Measurements from ENCODE around the gene PI4KA. TPM values are rescaled to one million over a fixed set of nuclear protein-coding genes. Genes with fewer than 3 reads are reported as not detected.

Gene PI4KA
- total RNA-seq, 1 experiment from 2014 or later = 65.8 TPM

DNA sequence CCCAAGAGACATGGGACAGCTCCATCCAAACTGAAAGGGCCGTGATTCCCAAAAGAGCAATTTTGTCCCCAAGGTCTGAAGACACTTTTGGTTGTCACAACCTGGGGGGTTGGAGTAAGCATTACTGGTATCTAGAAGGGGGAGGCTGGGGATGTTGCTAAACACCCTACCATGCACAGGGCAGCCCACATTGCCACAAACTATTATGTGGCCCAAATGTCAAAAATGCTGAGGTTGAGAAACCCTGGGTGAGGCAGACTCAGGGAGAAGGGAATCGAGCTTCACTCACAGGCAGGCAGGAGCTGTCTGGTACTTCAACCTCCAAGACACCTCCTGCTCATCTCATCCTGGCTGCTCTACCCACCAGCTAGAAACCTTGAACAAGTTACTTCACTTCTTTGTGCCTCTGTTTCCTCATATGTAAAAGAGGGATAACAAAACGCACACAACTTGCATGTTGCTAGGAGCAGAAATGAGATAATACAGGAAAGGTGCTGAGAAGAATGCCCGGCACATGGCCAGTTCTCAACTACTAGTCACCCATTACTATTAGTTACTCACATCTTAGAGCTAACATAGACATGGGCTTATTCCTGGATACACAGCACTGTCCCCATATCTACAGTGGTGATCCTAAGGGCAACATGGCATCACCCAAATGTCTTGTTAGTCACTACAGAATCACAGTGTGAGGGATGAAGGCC lies 75.9 kb downstream of the PI4KA start:
- Histone ChIP-seq H3K4me1 (ENCODE audit: insufficient read depth, low read length) (no peaks in the 10 kb centered on the region; the same call in none of the 2 replicates), H3K27ac (ENCODE audit: insufficient read length, low read depth, low read length) (no peak overlapping the region), H3K79me1 (ENCODE audit: insufficient read depth, low read depth, low read length, poor library complexity, severe bottlenecking) (no peaks in the 10 kb centered on the region), H3K9ac (ENCODE audit: extremely low read depth, insufficient read length, low read length) (no peak overlapping the region), H3K4ac (ENCODE audit: low read depth, low read length) (no peak overlapping the region), H3K18ac (ENCODE audit: insufficient read length, low read depth, low read length) (no peak overlapping the region), H3K56ac (ENCODE audit: insufficient read length, low read depth, low read length) (no peak overlapping the region), H2BK20ac (ENCODE audit: low read depth, low read length, poor library complexity, severe bottlenecking) (no peak overlapping the region), H2AK5ac (ENCODE audit: insufficient read length, low read length) (no peak overlapping the region), H2BK12ac (ENCODE audit: insufficient read length, low read depth, low read length) (no peak overlapping the region), H2BK5ac (ENCODE audit: insufficient read length, low read length) (no peak overlapping the region), H3K23ac (ENCODE audit: insufficient read length, low read depth, low read length) (no peak overlapping the region), H4K20me1 (ENCODE audit: control insufficient read depth, insufficient read depth, insufficient read length) (no peaks in the 10 kb centered on the region), H3K9me3 (ENCODE audit: control insufficient read depth, low read depth, low read length) (no peaks in the 10 kb centered on the region), H4K5ac (ENCODE audit: insufficient read length, low read depth, low read length) (no peak overlapping the region), H2AFZ (ENCODE audit: low read length) (no peak overlapping the region), H3K14ac (ENCODE audit: insufficient read depth, low read length) (no peak overlapping the region), H3K4me2 (ENCODE audit: insufficient read depth, insufficient read length, low read length) (no peak overlapping the region), H2BK120ac (ENCODE audit: low read depth, low read length, poor library complexity, severe bottlenecking) (no peak overlapping the region), H2BK15ac (ENCODE audit: low read depth, low read length) (no peak overlapping the region), H4K8ac (replicated peaks; ENCODE audit: insufficient read length, low read depth, low read length) (no peak overlapping the region), H3T11ph (ENCODE audit: low read length) (no peak overlapping the region), H4K91ac (ENCODE audit: insufficient read length, low read depth, low read length) (no peak overlapping the region), H3K27me3 (ENCODE audit: insufficient read depth, low read length) (no peaks in the 10 kb centered on the region), H3K79me2 (ENCODE audit: insufficient read depth, low read length) (no peaks in the 10 kb centered on the region), H3K23me2 (ENCODE audit: insufficient read length, low read depth, low read length, poor library complexity, severe bottlenecking) (no peaks in the 10 kb centered on the region)
- DNase-seq = no peak
- Mint-ChIP-seq H3K36me3 (ENCODE audit: insufficient read depth in 1 of 3, low read depth in 3 of 3) (peaks cover 0 to 6% (median under 1%) of the 10 kb centered on the region in 3 experiments; a peak in 1 of 7 replicates), H3K27ac (0 out of 7 replicates have a peak overlapping the region, but pooled peaks of 1 of the 3 experiments have one; percentile 40), H3K27me3 (ENCODE audit: low read depth) (no peaks in the 10 kb centered on the region), H3K4me1 (peaks cover 21 to 30% of the 10 kb centered on the region in 2 experiments), H3K4me3 (no peak overlapping the region), H3K9me3 (no peaks in the 10 kb centered on the region)
- WGBS (ENCODE audit: extremely low coverage, insufficient read length, low lambda C conversion rate) = no CpG with 5 or more reads among the region's 4 CpGs
- TF ChIP-seq, protein P1, sequence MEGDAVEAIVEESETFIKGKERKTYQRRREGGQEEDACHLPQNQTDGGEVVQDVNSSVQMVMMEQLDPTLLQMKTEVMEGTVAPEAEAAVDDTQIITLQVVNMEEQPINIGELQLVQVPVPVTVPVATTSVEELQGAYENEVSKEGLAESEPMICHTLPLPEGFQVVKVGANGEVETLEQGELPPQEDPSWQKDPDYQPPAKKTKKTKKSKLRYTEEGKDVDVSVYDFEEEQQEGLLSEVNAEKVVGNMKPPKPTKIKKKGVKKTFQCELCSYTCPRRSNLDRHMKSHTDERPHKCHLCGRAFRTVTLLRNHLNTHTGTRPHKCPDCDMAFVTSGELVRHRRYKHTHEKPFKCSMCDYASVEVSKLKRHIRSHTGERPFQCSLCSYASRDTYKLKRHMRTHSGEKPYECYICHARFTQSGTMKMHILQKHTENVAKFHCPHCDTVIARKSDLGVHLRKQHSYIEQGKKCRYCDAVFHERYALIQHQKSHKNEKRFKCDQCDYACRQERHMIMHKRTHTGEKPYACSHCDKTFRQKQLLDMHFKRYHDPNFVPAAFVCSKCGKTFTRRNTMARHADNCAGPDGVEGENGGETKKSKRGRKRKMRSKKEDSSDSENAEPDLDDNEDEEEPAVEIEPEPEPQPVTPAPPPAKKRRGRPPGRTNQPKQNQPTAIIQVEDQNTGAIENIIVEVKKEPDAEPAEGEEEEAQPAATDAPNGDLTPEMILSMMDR (conservative IDR thresholded peaks at IDR 0.05) = no peak
